ENCODE results near the gene INPP5K. TPM values are rescaled to one million over a fixed set of nuclear protein-coding genes. Genes with fewer than 3 reads are reported as not detected.
"Not testable (repeated sequence)": the region's sequence is repeated elsewhere in the genome, so short reads cannot be mapped to it uniquely, and the experiment has no call there.

Gene INPP5K
- total RNA-seq = 10 to 100 TPM; 27.6 to 35.5 TPM

DNA sequence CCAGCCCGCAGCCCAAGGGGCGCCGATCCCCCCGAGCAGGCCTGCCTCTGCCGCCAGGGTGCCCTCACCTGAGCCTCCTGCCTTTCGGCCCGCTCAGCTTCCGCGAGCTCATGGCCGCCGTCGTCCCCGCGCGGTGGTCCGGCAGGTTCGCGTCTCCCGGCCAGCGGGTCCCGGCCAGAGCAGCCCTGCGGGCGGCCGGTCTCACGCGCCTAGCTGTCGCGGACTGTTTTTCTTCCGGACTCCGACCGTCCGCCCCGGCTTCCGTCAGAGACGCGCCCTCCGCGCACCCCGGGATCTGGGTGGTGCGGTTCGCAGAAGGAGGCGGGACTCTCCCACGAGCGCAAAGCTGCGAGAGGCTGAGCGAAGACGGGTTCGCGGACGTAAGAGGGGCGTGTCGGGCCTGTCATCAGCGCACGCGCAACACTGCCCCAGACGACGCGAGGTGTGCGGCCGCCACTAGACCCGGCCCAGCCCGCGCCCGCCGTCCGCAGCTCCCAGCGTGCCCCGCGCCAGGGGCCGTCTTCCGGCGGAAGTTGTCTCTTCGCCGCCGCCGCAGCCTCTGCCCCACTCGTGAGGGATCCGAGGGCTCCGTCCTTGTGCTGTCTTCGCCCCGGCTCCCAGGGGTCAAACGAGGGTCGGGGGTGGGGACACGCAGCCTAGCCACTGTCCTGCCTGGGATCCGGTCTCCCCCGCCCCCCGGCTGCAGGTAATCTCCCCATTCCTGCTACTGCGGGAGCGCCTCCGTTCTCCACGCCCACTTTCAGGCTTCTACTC lies at the start of gene INPP5K:
TSS of gene INPP5K (minus strand) at position 225 of the 774 bp plus-strand sequence. CDS start at position 112, 113 bp downstream.
- H3K9ac ChIP-seq (ENCODE audit: low read depth in 2 of 2, low read length in 2 of 2) = peak within 1 kb of the TSS; percentile 84 to 98
- intact Hi-C loops (cut with DNase I) = loop anchor here (2.0 to 10.0 kb wide), 3 partner anchors 60 to 242 kb away; partner anchors contain the start of genes BHLHA9, CRK and TRARG1
- H3K9me3 ChIP-seq = no peaks in the 10 kb centered on the region
- TF ChIP-seq, protein P1, sequence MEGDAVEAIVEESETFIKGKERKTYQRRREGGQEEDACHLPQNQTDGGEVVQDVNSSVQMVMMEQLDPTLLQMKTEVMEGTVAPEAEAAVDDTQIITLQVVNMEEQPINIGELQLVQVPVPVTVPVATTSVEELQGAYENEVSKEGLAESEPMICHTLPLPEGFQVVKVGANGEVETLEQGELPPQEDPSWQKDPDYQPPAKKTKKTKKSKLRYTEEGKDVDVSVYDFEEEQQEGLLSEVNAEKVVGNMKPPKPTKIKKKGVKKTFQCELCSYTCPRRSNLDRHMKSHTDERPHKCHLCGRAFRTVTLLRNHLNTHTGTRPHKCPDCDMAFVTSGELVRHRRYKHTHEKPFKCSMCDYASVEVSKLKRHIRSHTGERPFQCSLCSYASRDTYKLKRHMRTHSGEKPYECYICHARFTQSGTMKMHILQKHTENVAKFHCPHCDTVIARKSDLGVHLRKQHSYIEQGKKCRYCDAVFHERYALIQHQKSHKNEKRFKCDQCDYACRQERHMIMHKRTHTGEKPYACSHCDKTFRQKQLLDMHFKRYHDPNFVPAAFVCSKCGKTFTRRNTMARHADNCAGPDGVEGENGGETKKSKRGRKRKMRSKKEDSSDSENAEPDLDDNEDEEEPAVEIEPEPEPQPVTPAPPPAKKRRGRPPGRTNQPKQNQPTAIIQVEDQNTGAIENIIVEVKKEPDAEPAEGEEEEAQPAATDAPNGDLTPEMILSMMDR (IDR thresholded peaks at IDR 0.05) = no peak
- H3K36me3 ChIP-seq = no peaks in the 10 kb centered on the region
- H3K27me3 ChIP-seq = no peaks in the 10 kb centered on the region
- H3K4me3 ChIP-seq = peak within 1 kb of the TSS; percentile 99
- H3K27ac ChIP-seq = peak within 1 kb of the TSS; percentile 95
- DNase-seq = peak; percentile 98
- peaks cover 23% of the 10 kb centered on the region for H3K4me1 ChIP-seq

DNA sequence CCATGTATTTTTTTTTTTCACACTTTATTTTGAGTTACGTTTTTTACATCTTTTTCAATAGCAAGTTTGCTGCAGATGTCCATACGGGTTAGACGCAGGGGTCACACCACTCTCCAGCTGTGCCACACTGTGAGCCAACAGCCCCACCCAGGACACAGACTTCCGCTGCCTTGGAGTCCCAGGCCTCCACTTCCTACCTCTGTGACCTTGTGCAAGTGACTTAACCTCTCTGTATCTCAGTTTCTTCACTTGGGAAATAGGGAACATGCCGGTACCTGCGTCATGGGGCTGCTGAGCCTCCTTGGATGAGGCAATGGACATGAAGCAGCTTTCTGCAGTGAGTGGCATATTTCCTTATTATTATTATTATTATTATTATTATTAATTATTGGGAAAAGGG lies 49.5 kb upstream of the INPP5K start:
- Histone ChIP-seq H3K4me1 (peaks cover 5% of the 10 kb centered on the region), H3K9me3 (no peaks in the 10 kb centered on the region), H3K4me3 (no peak overlapping the region), H3K36me3 (no peaks in the 10 kb centered on the region), H3K27me3 (no peaks in the 10 kb centered on the region), H3K27ac (no peak overlapping the region), H3K9ac (ENCODE audit: low read depth in 2 of 2, low read length in 2 of 2) (no peak overlapping the region)
- TF ChIP-seq, protein P1 (IDR thresholded peaks at IDR 0.05) = no peak
- intact Hi-C loops (cut with DNase I) = no loop called here
- DNase-seq = no peak

DNA sequence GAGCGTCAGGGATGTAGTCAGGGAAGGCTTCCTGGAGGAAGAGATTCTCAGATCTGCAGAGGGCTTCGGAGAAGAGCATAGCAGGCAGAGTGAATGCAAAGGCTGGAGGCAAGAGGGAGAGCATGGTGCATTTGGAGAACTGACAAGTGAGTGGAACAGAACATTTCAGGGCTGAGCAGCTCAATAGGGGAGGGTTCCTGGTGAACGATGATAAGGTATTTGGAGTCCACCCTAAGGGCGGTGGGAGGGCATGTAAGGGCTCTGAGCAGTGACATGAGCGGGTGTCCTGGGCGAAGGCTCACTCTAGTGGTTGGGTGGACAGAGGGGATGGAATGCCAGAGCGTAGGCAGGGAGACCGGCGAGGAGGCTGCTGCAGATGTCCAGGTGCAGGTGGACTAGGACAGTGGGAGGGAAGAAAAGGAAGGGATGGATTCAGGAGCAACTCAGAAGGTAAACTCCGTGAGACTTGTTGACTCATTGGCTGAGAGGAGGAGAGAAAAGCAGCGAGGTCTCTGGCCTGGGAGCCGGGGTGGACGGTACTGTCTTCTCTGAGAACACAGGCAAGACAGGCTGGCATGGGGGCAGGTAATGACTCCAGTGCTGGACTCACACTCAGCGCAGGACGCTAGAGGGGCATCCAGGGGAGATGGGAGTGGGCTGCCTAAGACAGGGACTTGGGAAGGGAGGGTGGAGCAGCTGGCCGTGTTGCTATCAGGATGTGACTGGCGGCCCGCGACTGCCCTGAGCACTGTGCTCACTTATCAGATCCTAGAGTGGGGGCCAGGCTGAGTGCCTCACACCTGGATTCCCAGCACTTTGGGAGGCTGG lies 47.6 kb upstream of the INPP5K start:
- Histone ChIP-seq H3K9ac (ENCODE audit: low read depth in 2 of 2, low read length in 2 of 2) (no peak overlapping the region), H3K4me1 (peaks cover 11% of the 10 kb centered on the region), H3K36me3 (no peaks in the 10 kb centered on the region), H3K27ac (no peak overlapping the region), H3K9me3 (no peaks in the 10 kb centered on the region), H3K4me3 (no peak overlapping the region), H3K27me3 (no peaks in the 10 kb centered on the region)
- intact Hi-C loops (cut with DNase I) = no loop called here
- TF ChIP-seq, protein P1 (IDR thresholded peaks at IDR 0.05) = no peak
- no peak for DNase-seq

DNA sequence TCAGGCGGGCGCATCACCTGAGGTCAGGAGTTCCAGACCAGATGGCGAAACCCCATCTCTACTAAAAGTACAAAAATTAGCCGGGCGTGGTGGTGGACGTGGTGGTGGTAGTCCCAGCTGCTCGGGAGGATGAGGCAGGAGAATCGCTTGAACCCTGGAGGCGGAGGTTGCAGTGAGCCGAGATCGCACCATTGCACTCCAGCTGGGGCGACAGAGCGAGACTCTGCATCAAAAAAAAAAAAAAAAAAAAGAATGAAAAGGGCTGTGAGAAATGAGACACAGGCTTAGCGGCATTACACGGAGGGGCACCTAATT lies 47.0 kb upstream of the INPP5K start:
- peaks cover 11% of the 10 kb centered on the region for H3K4me1 ChIP-seq
- H3K9ac ChIP-seq (ENCODE audit: low read depth in 2 of 2, low read length in 2 of 2); H3K4me3 ChIP-seq; H3K27me3 ChIP-seq; H3K36me3 ChIP-seq; DNase-seq; intact Hi-C loops (cut with DNase I); H3K9me3 ChIP-seq; H3K27ac ChIP-seq: not testable (repeated sequence)

DNA sequence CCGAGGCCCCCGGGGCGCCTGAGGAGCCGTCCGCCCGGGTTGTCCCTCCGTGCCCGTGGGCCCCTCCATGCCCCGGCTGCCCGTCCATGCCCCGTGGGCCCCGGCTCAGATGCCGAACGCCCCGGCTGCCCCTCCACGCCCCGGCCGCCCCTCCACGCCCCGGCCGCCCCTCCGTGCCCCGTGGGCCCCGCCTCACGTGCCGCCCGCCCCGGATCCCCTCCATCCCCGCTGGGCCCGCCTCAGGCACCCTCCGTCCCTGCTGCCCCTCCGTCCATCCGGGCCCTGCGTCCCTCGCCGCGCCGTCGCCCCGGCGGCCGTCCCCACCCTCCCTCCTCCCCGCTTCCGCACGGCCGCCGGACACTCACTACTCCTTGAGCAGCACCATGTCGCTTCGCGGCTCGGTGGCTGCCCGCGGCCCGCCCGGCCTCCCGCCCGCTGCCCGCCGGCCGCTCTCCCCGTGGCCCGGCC lies 45.8 kb upstream of the INPP5K start:
- Histone ChIP-seq H3K36me3 (no peaks in the 10 kb centered on the region), H3K4me3 (peak overlapping the region; percentile 89), H3K4me1 (peaks cover 11% of the 10 kb centered on the region), H3K9me3 (no peaks in the 10 kb centered on the region), H3K9ac (ENCODE audit: low read depth in 2 of 2, low read length in 2 of 2) (peak overlapping the region; percentile 79 to 93), H3K27ac (peak overlapping the region; percentile 67), H3K27me3 (no peaks in the 10 kb centered on the region)
- intact Hi-C loops (cut with DNase I) = no loop called here
- peak; percentile 41 for DNase-seq
- TF ChIP-seq, protein P1 (IDR thresholded peaks at IDR 0.05) = no peak

Measured in colonic mucosa (tissue), 4 donors.